Amniotic epithelial cell (primary cell): ENCODE results near the gene CDC42EP2.

Experiments
- DNase-seq: peaks from one replicate; pipeline ENCODE4 v3.0.0-alpha.2; 2010; ENCODE audit warnings: low read depth

The CDC42EP2 gene

DNA sequence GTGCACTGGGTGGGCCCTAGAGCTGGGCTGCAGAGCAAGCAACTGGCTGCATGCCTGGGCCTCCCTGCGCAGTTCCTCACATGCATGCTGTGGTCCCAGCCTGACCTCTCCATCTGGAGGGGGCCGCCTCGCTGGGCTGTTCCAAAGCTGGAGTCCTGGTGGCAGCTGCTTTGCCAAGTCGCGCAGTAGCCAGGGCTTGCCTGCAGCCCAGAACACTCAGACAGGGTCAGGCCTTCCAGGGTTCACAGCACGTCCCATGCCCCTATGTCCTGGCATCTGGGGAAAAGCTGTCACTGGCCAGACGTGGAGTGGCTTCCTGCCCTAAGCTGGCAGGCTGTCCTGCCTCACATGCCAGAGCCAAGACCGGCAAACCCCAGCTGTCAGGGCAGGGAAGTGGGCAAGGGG is 16.5 kb upstream of the CDC42EP2 start:
- no peak for DNase-seq

DNA sequence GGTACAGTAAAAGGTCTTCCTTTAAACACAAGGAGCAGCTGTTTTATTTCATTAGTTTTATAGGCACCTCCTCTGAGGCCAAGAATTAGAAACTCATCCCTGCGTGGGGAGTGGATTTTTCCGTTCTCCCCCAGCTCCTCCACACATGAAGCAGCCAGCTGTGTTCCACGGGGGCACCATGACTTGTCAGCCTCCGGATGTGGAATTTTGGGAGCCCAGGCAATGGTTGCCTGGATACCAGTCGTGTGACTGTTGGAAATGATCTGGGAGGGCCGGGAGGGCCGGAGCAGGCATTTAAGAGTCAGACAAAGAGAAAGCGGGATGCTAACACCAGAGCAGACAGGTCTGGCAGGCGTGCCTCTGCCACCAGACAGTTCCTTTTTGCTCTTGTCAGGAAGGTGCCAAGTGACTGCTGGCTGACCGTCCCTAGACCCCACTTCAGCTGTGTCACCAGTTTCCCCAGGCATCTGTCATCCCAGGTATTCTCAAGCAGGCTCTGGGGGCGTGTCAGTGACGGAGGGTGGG is 15.9 kb upstream of the CDC42EP2 start:
- DNase-seq = peak; percentile 41

DNA sequence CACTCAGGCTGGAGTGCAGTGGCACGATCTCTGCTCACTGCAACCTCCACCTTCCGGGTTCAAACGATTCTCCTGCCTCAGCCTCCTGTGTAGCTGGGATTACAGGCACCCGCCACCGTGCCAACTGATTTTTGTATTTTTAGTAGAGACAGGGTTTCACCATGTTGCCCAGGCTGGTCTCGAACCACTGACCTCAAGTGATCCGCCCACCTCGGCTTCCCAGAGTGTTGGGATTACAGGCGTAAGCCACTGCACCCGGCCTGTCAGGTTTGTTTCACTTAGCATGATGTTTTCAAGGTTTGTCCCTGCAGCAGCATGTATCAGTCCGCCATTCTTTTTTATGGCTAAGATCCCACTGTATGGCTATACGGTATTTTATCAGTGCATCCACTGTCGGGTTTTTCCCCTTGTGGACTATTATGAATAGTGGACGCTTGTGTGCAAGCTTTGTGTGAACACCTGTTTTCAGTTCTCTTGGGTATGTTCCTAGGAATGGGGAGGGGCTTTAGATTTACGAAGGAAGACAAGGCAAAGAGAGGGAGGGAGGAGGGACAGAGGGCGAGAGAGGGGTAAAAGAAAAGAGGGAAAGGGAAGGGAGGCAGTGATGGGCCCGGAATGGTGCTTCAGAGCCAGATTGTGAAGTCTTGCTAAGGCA is 13.9 kb upstream of the CDC42EP2 start:
- no peak for DNase-seq

GRCh38 chr11:65301491-65302329 is 13.0 kb upstream of the CDC42EP2 start:
- peak; percentile 45 for DNase-seq

- DNase-seq = no peak
Measured at GRCh38 chr11:65303555-65303954, 11.1 kb upstream of the CDC42EP2 start.

DNA sequence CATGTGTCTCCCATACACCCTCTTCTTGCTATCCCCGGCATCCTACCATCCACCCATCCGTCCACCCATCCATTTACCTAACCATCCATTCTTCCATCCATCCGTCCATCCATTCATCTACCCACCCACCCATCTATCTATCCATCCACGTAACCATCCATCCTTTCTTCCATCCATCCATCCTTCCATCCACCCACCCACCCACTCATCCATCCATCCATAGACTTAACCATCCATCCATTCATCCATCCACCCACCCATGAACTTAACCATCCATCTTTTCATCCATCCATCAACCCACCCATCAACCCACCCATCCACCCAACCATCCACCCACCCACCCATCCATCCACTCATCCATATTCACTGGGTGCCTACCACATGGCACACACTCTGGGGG is 10.6 kb upstream of the CDC42EP2 start:
- no peak for DNase-seq

DNA sequence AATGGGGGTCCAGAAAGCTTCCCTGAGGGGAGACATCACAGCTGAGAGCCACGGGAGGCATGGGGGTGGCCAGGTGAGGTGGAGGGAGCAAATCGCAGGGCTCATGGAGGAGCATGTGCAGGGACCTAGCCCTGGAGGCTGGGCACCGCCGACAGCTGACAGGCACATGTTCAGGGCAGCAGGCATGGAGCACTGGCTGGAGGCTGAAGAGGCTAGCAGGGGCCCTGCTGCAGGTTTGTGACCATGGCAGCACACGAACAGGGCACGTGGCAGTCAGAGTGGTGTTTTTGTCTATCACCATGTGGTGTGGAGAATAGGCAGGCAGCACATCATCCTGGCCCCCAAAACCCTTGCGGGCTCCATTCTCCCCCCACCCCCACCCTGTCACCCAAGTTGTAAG is 10.1 kb upstream of the CDC42EP2 start:
- DNase-seq = no peak

- peak; percentile 75 for DNase-seq
Measured at GRCh38 chr11:65305501-65306268, 9.0 kb upstream of the CDC42EP2 start.

GRCh38 chr11:65307298-65308229 is 7.1 kb upstream of the CDC42EP2 start:
- no peak for DNase-seq

DNA sequence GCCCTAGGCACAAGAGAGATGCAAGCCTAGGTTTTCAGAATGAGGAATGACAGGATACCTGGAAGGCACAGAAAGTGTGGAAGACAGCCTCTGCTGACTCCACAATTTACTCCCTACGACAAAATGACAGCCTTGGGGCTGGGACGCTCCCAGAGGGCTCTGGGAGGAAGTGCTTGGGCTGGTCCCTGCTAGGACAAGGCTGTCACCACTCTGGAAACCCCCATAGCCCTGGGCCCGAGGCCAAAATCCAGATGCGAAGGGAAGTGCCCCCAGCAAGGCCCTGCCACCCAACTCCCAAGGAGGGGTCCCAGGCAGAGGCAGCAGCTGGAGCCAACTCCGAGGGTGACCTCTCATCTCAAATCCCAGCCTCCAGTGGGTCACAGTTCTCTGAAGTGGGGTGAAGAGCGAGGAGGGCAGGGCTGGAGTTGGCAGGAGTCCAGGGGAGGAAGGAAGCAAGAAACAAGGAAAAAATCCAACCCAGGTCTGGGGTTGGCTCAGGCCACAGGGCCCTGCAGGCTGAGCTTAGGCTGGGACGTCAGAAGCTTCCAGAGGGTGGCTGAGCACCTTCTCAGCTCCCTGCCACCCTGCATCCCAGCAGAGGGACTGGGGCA is 6.3 kb upstream of the CDC42EP2 start:
- no peak for DNase-seq

DNA sequence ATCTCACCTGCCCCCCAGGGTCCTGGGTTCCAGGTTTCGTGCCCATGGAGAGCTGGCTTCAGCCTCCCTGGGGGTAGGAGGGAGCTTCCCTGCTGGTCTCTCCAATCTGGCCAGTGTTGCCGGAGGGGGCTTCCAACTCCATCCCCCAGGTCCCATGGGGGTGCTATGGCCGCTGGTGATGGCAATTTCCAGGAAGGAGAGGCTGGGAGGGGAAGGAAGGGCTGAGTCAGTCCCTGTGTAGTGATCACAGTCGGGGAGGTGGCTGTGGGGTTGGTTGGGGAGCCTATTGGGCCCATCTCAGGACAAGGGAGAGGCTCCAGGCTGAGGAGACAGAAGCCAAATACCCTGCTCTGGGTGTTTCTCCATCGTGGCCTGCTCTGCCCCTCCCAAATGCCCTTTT is 5.7 kb upstream of the CDC42EP2 start:
- no peak for DNase-seq

- DNase-seq = no peak
Measured at GRCh38 chr11:65310215-65310614, 4.5 kb upstream of the CDC42EP2 start.

GRCh38 chr11:65310736-65311135 is 3.9 kb upstream of the CDC42EP2 start:
- no peak for DNase-seq

- no peak for DNase-seq
Measured at GRCh38 chr11:65311170-65311678, 3.4 kb upstream of the CDC42EP2 start.

- peak; percentile 48 for DNase-seq
Measured at GRCh38 chr11:65315204-65315865, 669 bp downstream of the CDC42EP2 start.

DNA sequence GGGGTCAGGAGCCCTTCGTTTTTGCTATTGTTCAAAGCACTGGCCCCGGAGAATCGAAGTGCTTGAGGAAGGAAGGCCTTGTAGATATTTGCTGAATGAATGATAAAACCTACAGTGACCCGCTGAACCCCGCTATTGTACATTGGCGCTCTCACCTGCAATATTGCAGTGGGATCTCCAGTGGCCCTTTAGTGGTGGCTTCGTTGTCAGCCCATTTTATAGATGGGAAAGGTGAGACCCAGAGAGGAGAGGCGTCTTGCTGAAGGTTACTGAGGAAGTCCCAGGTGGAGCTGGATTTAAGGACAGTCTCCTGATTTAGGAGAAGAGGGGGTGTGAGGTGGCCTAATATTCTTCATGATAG is 1.2 kb downstream of the CDC42EP2 start:
- DNase-seq = no peak

GRCh38 chr11:65316227-65317024 is 1.8 kb downstream of the CDC42EP2 start:
- DNase-seq = peak; percentile 75

DNA sequence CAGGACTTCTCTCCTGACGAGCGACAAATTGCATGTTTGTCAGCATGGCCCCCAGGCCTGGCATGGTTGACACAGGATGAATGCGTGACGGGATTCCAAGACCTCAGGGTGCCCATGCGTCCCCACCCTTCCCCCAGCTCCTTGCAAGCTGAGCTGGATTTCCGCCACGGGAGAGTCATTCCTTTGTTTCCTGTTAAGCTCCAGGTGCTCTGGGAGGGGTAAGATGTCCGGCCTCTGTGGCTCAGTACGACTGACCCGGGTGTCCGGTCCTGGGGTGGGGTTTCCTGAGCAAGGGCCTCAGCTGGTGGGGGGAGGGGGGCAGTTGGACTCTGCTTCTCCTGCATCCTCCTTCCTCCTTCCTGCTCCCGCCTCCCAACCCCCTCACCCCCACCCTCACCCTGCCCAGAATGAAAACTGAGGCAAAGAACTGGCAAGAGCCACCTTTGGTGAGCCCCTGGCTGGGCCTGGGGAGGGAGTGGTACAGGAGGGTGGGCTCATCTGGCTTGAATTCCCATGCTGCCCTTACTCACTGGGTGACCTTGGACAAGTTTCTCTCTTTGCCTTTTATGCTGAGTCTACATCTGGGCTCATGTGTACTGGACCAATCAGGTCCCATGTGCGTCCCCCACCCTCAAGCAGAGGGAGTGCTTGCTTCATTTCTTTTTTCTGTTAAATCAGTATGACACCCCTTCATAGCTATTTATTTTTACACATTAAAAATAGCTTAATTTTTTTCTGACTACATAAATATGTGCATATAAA is 2.5 kb downstream of the CDC42EP2 start:
- peak; percentile 65 for DNase-seq
